ENCODE results near the gene MAGEA3. TPM values are rescaled to one million over a fixed set of nuclear protein-coding genes. Genes with fewer than 3 reads are reported as not detected.
"Not testable (repeated sequence)": the region's sequence is repeated elsewhere in the genome, so short reads cannot be mapped to it uniquely, and the experiment has no call there.

The MAGEA3 gene
- total and polyA plus RNA-seq, 10 donors, result not detected

DNA sequence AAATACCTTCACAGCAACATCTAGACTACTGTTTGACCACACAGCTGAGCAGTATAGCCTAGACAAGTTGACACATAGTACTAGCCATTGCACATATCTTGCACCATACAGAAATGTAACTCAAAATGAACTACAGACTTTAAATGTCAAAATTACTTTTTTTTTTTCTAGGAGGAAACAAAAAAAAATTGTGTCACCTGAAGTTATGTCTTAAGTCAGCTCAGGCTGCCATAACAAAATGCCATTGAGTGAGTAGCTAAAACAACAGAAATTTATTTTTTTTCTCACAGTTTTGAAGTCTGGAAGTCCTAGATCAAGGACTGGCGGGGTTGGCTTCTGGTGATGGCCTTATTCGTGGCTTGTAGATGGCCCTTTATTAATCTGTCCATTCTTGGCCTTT is 10.6 kb downstream of the MAGEA3 start, which contains the start of gene CSAG2:
CSAG2 (minus strand) TSS at position 101 of the 400 bp plus-strand sequence. CDS start 161 bp downstream, outside the sequence.
- intact Hi-C loops (cut with DNase I; ENCODE audit: low total_unique reads); H3K36me3 ChIP-seq; H3K9me3 ChIP-seq; DNase-seq; H3K27me3 ChIP-seq (replicated peaks in 1 of 7); H3K27ac ChIP-seq; H3K4me3 ChIP-seq; H3K4me1 ChIP-seq: not testable (repeated sequence)
- WGBS, 5 donors, result no CpG with 5 or more reads among the region's 2 CpGs

DNA sequence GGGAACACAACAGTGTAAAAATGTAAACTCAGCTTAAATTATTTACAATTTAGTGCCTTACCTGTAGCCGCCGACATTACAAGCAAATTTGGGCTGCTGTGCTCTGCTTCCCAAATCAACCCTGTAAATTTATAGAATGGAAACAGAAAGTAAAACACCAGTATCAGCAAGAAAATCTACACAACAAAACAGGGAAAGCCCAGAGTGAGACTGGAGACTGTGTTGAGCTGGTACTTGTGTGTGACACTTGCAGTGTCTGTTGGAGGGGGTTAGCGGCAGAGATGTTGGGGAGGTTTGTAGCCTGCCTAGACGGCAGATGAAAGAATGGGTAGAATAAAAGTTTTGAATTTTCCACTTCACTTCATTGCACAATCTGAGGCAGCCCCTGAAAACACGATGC is 14.6 kb downstream of the MAGEA3 start:
- no CpG with 5 or more reads among the region's 5 CpGs for WGBS, 5 donors
- H3K27me3 ChIP-seq (replicated peaks in 1 of 7); H3K36me3 ChIP-seq; H3K4me1 ChIP-seq; DNase-seq; H3K4me3 ChIP-seq; H3K9me3 ChIP-seq; intact Hi-C loops (cut with DNase I; ENCODE audit: low total_unique reads); H3K27ac ChIP-seq: not testable (repeated sequence)

DNA sequence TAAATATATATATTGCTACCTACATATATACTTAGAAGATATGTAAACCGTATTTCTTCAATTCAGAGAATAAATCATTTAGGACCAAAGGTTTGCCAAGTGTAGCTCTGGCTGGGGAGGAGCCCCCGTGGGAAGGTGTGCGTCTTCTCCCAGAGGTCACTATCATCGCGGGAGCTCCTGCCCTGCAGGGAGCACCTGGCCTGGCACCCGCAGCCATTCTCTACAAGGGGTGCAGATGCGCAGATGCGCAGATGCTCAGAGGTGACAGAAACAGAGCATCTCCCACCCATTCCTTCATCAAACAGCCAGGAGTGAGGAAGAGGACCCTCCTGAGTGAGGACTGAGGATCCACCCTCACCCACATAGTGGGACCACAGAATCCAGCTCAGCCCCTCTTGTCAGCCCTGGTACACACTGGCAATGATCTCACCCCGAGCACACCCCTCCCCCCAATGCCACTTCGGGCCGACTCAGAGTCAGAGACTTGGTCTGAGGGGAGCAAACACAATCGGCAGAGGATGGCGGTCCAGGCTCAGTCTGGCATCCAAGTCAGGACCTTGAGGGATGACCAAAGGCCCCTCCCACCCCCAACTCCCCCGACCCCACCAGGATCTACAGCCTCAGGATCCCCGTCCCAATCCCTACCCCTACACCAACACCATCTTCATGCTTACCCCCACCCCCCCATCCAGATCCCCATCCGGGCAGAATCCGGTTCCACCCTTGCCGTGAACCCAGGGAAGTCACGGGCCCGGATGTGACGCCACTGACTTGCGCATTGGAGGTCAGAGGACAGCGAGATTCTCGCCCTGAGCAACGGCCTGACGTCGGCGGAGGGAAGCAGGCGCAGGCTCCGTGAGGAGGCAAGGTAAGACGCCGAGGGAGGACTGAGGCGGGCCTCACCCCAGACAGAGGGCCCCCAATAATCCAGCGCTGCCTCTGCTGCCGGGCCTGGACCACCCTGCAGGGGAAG is 15.5 kb downstream of the MAGEA3 start, which contains the start of gene MAGEA2B:
MAGEA2B (plus strand) TSS at position 814 of the 973 bp plus-strand sequence. CDS start 2,479 bp downstream, outside the sequence.
- DNase-seq; H3K4me1 ChIP-seq; H3K27me3 ChIP-seq (replicated peaks in 1 of 7); H3K9me3 ChIP-seq; intact Hi-C loops (cut with DNase I; ENCODE audit: low total_unique reads); H3K4me3 ChIP-seq; H3K36me3 ChIP-seq; H3K27ac ChIP-seq: not testable (repeated sequence)
- no CpG with 5 or more reads among the region's 35 CpGs for WGBS, 5 donors

GRCh38 chrX:152725409-152725808 is 26.8 kb downstream of the MAGEA3 start:
- 61 to 90% (median 75%) methylated on average over 4 to 7 of the region's 7 CpGs for WGBS, 5 donors
- Histone ChIP-seq H3K27me3 (replicated peaks in 1 of 7) (no peaks in the 10 kb centered on the region), H3K4me3 (no peak overlapping the region), H3K4me1 (no peaks in the 10 kb centered on the region), H3K27ac (no peak overlapping the region), H3K9me3 (no peaks in the 10 kb centered on the region), H3K36me3 (no peaks in the 10 kb centered on the region)
- intact Hi-C loops (cut with DNase I; ENCODE audit: low total_unique reads), result no loop called here
- DNase-seq, result peak; percentile 24
- no peak for TF ChIP-seq CTCF (IDR thresholded peaks at IDR 0.05 in 8 of 11, conservative IDR thresholded peaks at IDR 0.05 in 3 of 11)
- no peak for TF ChIP-seq POLR2AphosphoS5 (IDR thresholded peaks at IDR 0.05)
- no peak for TF ChIP-seq POLR2A (IDR thresholded peaks at IDR 0.05)

DNA sequence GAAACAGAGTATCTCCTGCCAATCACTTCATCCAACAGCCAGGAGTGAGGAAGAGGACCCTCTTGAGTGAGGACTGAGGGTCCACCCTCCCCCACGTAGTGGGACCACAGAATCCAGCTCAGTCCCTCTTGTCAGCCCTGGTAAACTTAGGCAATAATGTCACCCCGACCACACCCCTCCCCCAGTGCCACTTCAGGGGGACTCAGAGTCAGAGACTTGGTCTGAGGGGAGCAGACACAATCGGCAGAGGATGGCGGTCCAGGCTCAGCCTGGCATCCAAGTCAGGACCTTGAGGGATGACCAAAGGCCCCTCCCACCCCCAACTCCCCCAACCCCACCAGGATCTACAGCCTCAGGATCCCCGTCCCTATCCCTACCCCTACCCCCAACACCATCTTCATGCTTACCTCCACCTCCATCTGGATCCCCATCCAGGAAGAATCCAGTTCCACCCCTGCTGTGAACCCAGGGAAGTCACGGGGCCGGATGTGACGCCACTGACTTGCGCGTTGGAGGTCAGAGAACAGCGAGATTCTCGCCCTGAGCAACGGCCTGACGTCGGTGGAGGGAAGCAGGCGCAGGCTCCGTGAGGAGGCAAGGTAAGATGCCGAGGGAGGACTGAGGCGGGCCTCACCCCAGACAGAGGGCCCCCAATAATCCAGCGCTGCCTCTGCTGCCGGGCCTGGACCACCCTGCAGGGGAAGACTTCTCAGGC is 34.8 kb downstream of the MAGEA3 start, which contains the start of the genes CSAG1 and MAGEA12:
CSAG1 (minus strand) TSS at position 461 of the 715 bp plus-strand sequence. CDS start 1,261 bp downstream, outside the sequence.
MAGEA12 (plus strand) TSS at position 497 of the 715 bp plus-strand sequence. CDS start 2,405 bp downstream, outside the sequence.
- Histone ChIP-seq H3K27ac (no peak within 1 kb of the TSS), H3K9me3 (no peaks in the 10 kb centered on the region), H3K4me1 (no peaks in the 10 kb centered on the region), H3K4me3 (no peak within 1 kb of the TSS), H3K27me3 (replicated peaks in 1 of 7) (no peaks in the 10 kb centered on the region), H3K36me3 (no peaks in the 10 kb centered on the region)
- TF ChIP-seq POLR2AphosphoS5 (IDR thresholded peaks at IDR 0.05), result no peak
- TF ChIP-seq POLR2A (IDR thresholded peaks at IDR 0.05), result no peak
- no peak for TF ChIP-seq CTCF (IDR thresholded peaks at IDR 0.05 in 8 of 11, conservative IDR thresholded peaks at IDR 0.05 in 3 of 11)
- intact Hi-C loops (cut with DNase I; ENCODE audit: low total_unique reads), result no loop called here
- peak; percentile 62 for DNase-seq
- WGBS, 5 donors, result 85 to 96% (median 90%) methylated on average over 5 to 19 of the region's 21 CpGs

- DNase-seq, result peak; percentile 36
- intact Hi-C loops (cut with DNase I; ENCODE audit: low total_unique reads); H3K4me1 ChIP-seq; H3K4me3 ChIP-seq; H3K36me3 ChIP-seq; H3K27ac ChIP-seq; H3K27me3 ChIP-seq (replicated peaks in 1 of 7); H3K9me3 ChIP-seq: not testable (repeated sequence)
- 88 to 97% (median 91%) methylated on average over 19 to 22 of the region's 22 CpGs; no CpG with 5 or more reads in 1 of the 5 donors for WGBS, 5 donors
Observed at GRCh38 chrX:152734143-152734858, 35.7 kb downstream of the MAGEA3 start.
